ENCODE results near the gene TMEM191B.
"Not testable (repeated sequence)": the region's sequence is repeated elsewhere in the genome, so short reads cannot be mapped to it uniquely, and the experiment has no call there.

TMEM191B gene

DNA sequence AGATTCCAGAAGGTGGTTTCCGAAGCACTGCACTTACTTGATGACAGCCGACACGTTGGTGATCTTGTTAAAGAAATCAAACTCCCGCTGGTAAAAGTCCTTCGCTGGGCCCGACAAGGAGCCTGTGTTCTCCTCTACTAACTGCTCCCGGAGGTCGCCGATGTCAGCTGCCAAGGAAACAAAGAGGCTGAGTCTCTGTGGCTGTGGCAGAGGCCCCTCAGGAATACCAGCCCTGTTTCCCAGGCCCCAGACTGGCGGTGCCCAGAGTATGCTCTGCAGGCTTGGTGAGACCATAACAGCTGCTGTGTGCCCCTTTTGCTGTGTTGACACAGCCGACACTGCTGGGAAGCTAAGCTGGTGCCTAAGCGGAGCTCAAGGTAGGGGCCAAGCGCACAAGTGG, 17.0 kb downstream of the TMEM191B start:
- not testable (repeated sequence) for DNase-seq (ENCODE audit: low read depth in 1 of 2, low spot score in 1 of 2); H3K27me3 ChIP-seq (ENCODE audit: insufficient read depth, poor library complexity, severe bottlenecking); H3K27ac ChIP-seq (replicated peaks); H3K4me3 ChIP-seq (replicated peaks; ENCODE audit: insufficient read depth, low read length)

DNA sequence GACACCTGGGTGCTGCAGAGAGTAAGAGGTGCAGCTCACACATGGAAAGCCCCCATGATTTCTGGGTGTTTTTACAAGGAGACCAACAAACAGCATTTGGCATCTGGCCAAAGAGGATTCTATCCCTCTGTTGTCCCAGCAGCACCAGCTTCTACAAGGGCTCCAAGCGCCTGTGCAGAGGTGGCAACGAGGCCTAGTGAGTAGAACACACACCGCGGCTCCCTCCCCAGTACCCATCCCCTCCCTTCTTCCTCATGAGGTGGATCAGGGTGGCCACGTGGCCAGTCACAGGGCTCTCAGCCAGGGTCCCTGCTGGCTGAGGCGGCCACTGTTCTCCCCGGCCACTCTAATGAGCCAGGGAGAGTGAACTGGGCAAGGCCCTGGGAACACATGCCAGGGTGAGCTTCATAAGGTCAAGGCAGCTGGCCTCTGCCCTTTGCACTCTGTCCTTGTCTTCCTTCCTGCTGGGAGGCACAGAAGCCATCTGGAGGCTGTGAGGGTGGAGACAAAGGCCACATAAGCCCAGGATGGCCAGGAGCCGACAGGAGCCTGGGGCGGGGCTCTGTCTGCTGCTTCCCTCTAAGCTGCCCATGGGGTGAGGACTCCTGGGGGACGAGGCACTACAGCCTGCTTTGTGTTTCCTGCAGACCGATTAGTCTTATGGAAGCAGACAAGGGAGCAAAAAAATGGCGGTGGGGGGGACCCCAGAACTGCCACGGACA, 22.0 kb downstream of the TMEM191B start:
- not testable (repeated sequence) for DNase-seq (ENCODE audit: low read depth in 1 of 2, low spot score in 1 of 2); H3K27me3 ChIP-seq (ENCODE audit: insufficient read depth, poor library complexity, severe bottlenecking)

DNA sequence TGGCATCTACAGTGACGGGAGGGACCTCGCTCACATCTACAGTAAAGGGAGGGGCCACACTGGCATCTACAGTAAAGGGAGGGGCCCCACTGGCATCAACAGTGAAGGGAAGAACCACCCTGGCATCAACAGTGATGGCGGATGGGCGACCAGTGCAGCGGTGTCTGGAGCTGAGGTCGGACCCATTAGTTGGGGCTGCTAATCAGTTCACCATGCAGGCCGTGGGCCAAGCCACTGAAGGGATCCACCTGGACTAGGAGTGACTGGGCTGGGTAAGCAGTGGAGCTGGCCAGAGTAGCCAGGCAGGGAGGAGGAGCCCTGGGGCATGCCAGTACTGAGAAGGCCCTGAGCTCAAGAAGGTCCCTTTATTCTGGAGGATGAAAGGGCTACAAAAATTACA, 23.4 kb downstream of the TMEM191B start:
- not testable (repeated sequence) for H3K27ac ChIP-seq (replicated peaks); H3K4me3 ChIP-seq (replicated peaks; ENCODE audit: insufficient read depth, low read length); DNase-seq (ENCODE audit: low read depth in 1 of 2, low spot score in 1 of 2); H3K27me3 ChIP-seq (ENCODE audit: insufficient read depth, poor library complexity, severe bottlenecking)

More for the DNA sequence above, 22.0 kb downstream of the TMEM191B start:
- not testable (repeated sequence) for H3K27ac ChIP-seq (replicated peaks); H3K4me3 ChIP-seq (replicated peaks; ENCODE audit: insufficient read depth, low read length)

DNA sequence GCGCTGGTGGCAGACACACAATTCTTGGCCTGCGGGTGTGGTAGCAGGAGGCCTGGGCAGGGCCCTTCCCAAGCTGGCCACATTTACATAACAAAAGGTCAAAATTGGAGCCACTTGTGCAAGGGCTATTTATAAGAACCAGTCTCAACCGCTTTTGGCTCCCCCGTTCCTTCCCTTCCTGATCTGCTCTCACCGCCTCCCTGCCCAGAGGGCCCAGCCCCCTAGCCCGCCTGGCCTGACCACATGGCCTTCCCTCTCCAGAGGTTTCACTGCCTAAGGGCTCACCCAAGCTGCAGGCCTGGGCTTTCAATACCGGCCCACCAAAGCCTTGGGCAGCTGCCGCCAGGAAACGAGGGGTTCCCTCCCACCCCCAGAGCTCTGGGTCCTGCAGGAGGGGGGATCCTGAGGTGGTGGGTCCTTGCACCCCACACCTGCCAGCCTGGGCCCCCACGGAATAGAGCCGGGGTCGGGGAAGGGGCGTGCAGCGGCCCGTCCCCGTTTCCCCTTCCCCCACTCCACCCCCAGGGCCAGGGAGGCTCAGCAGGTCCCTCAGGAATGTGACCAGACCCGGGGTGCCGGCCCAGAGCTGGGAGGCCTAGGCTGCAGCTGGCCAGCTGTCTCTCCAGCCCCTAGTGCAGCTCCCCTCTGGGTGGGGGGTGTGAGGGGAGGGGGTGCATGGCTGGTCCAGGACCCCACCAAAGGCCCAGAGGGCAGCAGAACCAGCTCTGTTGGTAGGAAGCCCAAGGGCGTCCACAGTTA, 25.4 kb downstream of the TMEM191B start:
- H3K27ac ChIP-seq (replicated peaks); H3K4me3 ChIP-seq (replicated peaks; ENCODE audit: insufficient read depth, low read length); DNase-seq (ENCODE audit: low read depth in 1 of 2, low spot score in 1 of 2); H3K27me3 ChIP-seq (ENCODE audit: insufficient read depth, poor library complexity, severe bottlenecking): not testable (repeated sequence)

DNA sequence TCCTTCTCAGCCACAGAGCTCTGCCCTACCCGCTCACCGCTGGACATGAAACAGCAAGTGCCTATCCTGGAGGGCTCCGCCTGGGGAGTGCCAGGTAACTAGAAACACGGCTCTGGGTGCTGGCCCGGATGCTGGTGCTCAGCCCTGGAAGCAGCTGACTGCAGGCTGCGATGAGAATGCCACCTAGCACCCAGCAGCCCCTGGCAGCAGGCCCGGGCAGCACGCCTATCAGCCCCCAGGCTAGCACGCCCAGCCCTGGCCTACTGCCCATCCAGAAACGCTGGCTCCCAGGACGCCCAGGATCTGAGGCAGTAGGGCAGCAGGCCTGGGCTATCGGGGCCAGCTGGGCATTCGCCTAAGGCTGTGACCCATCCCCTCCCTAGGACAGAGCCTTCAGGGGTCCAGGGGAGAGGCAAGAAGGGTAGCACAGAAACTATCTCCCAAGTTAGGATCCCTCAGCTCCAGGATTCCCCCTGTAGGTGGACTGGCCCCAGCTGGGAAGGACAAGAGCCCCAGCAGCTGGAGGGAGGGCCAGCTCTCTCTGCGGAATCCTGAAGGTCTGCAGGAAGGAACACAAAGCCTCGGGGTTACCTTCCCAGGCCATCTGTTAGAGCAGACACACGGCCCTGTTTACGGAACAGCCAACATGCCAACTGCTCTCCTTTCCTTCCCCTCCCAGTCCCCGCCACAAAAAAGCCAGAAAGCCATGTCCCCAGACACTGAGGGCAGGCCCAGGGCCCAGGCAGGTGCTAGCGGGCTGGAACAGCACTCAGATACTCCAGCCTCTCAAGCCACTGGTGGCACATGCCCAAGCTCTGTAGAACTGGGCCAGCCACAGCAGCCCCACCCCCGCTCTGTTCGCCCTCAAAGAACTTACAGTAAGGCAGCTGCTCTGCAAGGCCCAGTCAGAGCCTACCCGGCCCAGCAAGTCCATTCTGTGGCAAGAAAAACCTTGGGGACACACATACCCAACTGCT, 27.0 kb downstream of the TMEM191B start:
- H3K27me3 ChIP-seq (ENCODE audit: insufficient read depth, poor library complexity, severe bottlenecking); DNase-seq (ENCODE audit: low read depth in 1 of 2, low spot score in 1 of 2): not testable (repeated sequence)

DNA sequence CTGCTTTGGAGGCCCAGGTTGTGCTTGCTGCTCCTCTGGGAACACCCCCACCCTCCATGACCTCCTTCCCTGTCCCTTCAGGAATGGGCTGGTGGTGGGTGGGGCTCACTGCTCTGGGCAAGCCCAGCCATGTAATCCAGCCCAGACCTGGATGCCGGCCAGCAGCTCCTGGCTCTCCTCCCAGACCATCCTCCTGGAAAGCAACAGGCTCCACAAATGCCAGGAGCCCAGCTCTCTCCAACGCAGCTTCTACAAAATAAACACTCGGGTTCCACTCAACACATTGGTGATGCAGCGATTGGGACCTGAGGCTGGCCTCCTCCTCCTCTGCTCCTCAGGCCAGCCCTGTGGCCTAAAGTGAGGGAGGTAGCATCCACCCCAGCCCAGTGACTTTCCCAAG, 30.9 kb downstream of the TMEM191B start:
- H3K27ac ChIP-seq (replicated peaks); H3K27me3 ChIP-seq (ENCODE audit: insufficient read depth, poor library complexity, severe bottlenecking); DNase-seq (ENCODE audit: low read depth in 1 of 2, low spot score in 1 of 2); H3K4me3 ChIP-seq (replicated peaks; ENCODE audit: insufficient read depth, low read length): not testable (repeated sequence)

More for the DNA sequence above, 27.0 kb downstream of the TMEM191B start:
- not testable (repeated sequence) for H3K4me3 ChIP-seq (replicated peaks; ENCODE audit: insufficient read depth, low read length); H3K27ac ChIP-seq (replicated peaks)

DNA sequence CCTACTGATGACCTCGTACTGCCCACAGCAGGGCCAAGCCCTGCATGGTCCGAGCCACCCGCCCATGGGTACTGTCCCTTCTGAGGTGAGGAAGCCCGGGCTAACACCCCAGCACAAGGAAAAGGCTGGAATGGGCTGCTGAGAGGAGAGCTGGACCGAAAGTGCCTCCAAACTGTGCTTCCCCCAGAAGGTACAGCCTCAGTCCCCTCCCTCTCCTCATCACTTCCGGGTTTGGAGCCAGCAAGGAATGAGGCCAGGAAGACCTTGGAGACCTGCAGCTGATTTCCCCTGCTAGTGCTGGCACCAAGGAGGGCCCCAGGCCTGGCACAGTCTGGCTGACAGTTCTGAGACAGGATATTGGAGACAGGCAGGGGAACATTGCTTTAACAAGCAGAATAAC, 31.3 kb downstream of the TMEM191B start:
- DNase-seq (ENCODE audit: low read depth in 1 of 2, low spot score in 1 of 2); H3K4me3 ChIP-seq (replicated peaks; ENCODE audit: insufficient read depth, low read length); H3K27me3 ChIP-seq (ENCODE audit: insufficient read depth, poor library complexity, severe bottlenecking); H3K27ac ChIP-seq (replicated peaks): not testable (repeated sequence)

DNA sequence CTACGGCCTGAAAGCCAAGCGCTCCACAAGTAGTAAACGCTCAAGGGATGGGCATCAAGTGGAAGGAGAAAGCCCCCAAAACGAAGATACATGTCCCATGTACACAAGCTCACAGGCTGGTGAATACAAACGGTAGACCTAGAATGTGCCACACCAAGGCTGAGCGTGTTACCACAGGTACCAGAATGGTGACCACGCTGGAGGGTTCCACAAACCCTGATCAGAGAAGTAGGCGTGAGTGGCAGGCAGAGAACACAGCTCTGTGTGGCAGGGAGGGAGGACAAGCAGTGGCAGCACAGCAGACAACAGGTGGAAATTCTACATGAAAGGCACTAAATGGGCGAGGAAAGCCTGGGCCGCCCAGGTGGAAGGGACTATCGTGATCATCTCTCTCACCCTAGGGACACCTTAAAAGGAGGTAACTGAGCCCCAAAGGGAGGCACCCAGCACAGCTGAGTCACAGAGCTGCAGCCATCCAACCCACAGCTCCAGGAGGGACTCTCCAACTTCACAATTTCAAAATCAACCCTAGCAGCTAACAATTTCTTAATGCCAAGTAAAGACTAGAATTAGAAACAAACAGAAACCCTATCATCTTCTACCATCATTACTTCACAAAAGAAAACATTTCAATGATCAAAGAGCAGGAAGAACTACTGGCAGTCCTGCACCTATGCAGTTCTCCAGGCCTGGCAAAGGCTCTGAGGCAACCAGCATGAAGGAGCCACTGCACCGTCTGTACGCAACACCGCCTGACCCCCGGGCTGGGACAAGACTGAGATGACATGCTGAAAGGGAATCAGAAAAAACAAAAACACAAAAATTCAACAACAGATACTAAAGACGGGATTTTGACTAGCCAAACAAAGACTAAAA, 32.7 kb downstream of the TMEM191B start:
- not testable (repeated sequence) for H3K27ac ChIP-seq (replicated peaks); DNase-seq (ENCODE audit: low read depth in 1 of 2, low spot score in 1 of 2); H3K27me3 ChIP-seq (ENCODE audit: insufficient read depth, poor library complexity, severe bottlenecking); H3K4me3 ChIP-seq (replicated peaks; ENCODE audit: insufficient read depth, low read length)

DNA sequence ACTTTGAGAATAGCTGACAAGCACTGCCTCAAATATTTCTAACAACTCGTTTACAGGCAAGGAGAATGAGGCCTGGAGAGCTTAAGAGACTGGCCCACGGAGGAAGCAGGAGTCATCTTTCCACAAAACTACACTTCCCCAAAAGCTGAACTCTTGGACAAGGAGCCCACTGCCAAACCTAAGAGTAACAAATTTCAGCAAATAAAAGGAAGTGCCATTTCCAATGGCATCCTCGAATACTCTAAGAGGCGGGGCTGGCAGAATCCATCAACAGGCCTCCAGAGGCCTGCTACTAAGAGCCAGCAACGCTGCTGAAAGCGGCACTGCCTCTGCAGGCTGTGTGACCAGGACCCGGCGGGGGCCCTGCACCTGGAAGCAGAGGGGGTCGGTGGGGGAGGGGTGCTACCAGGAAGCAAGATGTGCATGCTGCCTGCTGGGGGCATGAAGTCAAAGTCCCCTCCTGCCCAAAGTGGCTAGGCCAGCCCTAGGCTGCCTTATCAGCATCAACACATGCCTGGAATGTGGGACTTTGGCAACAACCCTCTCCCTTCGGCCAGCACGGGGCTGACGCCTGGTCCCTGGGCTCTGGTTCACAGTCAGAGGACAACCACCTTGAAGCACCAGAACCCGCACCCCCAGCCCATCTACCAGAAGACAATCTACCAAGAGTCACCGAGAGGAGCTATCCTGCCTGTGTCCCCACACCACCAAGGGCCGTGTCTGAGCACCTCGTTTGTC, 43.1 kb downstream of the TMEM191B start:
- not testable (repeated sequence) for DNase-seq (ENCODE audit: low read depth in 1 of 2, low spot score in 1 of 2); H3K27me3 ChIP-seq (ENCODE audit: insufficient read depth, poor library complexity, severe bottlenecking); H3K4me3 ChIP-seq (replicated peaks; ENCODE audit: insufficient read depth, low read length); H3K27ac ChIP-seq (replicated peaks)
- TF ChIP-seq SPI1 (IDR thresholded peaks at IDR 0.05; ENCODE audit: borderline replicate concordance, low read depth), result peak; percentile 24; the same call in 1 of the 2 replicates

DNA sequence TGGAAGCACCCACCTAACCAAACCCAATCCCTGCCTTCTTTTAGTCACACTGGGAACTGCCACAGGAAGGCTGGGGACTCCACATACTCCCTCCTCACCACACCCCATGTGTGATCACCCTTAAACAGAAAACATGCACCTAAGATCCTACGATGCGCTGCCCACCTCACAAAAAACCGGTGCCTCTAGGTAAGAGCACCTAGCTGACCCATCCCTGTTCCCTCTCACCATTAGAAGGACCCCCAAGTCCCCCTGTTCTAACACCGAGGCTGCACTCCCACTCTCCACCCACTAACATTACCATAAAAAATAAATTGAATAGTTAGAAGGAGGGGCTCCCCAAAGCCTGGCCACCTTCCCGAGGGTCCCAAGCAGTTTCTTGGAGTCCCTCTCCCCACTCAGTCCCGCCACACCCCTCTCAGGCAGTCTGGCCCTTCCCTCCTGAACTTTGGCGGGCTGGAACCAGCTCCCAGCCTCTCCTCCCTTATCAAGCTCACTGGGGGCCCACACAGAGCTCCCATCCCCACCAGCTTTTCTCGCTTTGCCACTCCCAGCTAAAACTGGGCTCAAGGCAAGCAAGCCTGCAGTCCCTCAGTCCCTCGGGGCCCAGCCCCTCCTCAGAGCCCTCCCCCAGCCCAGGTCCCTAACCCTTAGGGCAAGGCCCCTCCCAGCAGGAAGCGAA, 46.0 kb downstream of the TMEM191B start:
- not testable (repeated sequence) for DNase-seq (ENCODE audit: low read depth in 1 of 2, low spot score in 1 of 2); H3K27me3 ChIP-seq (ENCODE audit: insufficient read depth, poor library complexity, severe bottlenecking); H3K4me3 ChIP-seq (replicated peaks; ENCODE audit: insufficient read depth, low read length); H3K27ac ChIP-seq (replicated peaks)

DNA sequence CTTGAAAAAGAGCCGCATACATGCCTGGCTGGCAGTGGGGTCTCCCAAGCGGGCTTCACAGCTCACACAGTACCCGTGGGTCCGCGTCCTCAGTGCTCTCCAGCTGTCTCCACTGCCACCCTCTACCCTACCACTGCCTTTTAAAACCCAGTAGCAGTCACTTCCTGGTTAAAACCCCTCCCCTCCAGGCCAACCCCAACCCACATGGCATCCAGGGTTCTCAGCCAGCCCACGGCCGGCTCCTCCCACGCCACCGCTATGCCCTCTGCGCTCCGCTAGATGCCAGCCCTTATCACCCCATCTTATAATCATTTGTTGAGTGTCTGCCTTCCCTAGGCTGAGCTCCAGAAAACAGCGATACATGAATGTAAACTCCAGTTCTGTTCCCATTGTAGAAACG, 47.0 kb downstream of the TMEM191B start:
- H3K27me3 ChIP-seq (ENCODE audit: insufficient read depth, poor library complexity, severe bottlenecking); H3K4me3 ChIP-seq (replicated peaks; ENCODE audit: insufficient read depth, low read length): not testable (repeated sequence)

DNA sequence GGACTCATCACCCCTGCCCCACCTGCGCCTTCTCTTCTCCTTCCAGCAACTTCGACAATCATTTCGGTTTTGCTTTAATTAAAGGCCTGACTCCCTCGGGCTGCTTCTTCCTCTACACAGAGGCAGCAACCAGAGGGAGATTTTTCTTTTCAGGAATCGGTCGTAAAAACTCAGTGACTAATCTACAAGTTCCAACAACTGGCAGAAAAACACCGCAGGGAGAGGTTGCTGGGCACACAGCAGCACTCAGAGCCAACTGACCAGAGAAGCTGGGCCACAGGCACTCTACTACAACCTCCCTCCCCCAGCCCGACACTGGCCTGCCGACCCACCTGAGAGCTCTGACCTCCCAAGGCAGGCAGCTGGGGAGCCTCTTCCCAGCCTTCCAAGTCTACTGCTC, 48.1 kb downstream of the TMEM191B start:
- H3K4me3 ChIP-seq (replicated peaks; ENCODE audit: insufficient read depth, low read length); H3K27ac ChIP-seq (replicated peaks); H3K27me3 ChIP-seq (ENCODE audit: insufficient read depth, poor library complexity, severe bottlenecking); DNase-seq (ENCODE audit: low read depth in 1 of 2, low spot score in 1 of 2): not testable (repeated sequence)

More for the DNA sequence above, 47.0 kb downstream of the TMEM191B start:
- DNase-seq (ENCODE audit: low read depth in 1 of 2, low spot score in 1 of 2); H3K27ac ChIP-seq (replicated peaks): not testable (repeated sequence)

All from HL-60 (cell line).